Caco-2 (cell line): ENCODE measurements around the gene FNDC3B. TPM values are rescaled to one million over a fixed set of nuclear protein-coding genes. Genes with fewer than 3 reads are reported as not detected.

ENCODE experiments used
- BruUV-seq: library from RNA; stranded (reverse); fragments of 400-500 nt; replicated peaks from 2 replicates; lab custom pipeline; 2021; lab: Mats Ljungman, UMichigan
- CTCF ChIA-PET: fragments of 300-600 bp; sonication (Branson Sonifier 250); formaldehyde crosslinking; loops from one replicate; lab custom pipeline; 2022; ENCODE audit warnings: antibody characterized with exemption; lab: Charles Lee
- POLR2A ChIA-PET: fragments of 300-600 bp; sonication (Branson Sonifier 250); formaldehyde crosslinking; loops from one replicate; lab custom pipeline; 2022; ENCODE audit warnings: antibody characterized with exemption; lab: Charles Lee
- DNase-seq, 2 experiments: peaks; one replicate each; pipeline versions ENCODE4 v3.0.0 to v3.0.0-alpha.2; 2020 to 2022
- H3K27me3 ChIP-seq: replicated peaks from 2 replicates; pipeline ENCODE4 v1.6.0; 2011; ENCODE audit warnings: low read length; ENCODE audit not compliant: control insufficient read depth, insufficient read depth
- H3K36me3 ChIP-seq: 2 replicates; pipeline ENCODE4 v1.5.1; 2011; ENCODE audit warnings: low read length; ENCODE audit not compliant: control insufficient read depth, insufficient read depth
- H3K4me1 ChIP-seq: fragments of 250-450 bp; sonication (Bioruptor Pico); 2 replicates; pipeline ENCODE4 v1.5.1; 2020; ENCODE audit warnings: mild to moderate bottlenecking
- H3K4me3 ChIP-seq: 2 replicates; pipeline ENCODE4 v1.5.1; 2011; ENCODE audit warnings: low read depth, mild to moderate bottlenecking, control low read depth, low read length
- H3K9me3 ChIP-seq: fragments of 250-450 bp; sonication (Bioruptor Pico); 2 replicates; pipeline ENCODE4 v1.5.1; 2020; ENCODE audit warnings: mild to moderate bottlenecking, moderate library complexity
- H3K27ac Mint-ChIP-seq: one replicate; pipeline ENCODE4 v1.8.0; 2022; ENCODE audit warnings: mixed read lengths; ENCODE audit not compliant: unreplicated experiment
- H3K27me3 Mint-ChIP-seq: one replicate; pipeline ENCODE4 v1.8.0; 2022; ENCODE audit warnings: mixed read lengths; ENCODE audit not compliant: insufficient read depth, unreplicated experiment
- H3K36me3 Mint-ChIP-seq: one replicate; pipeline ENCODE4 v1.8.0; 2022; ENCODE audit warnings: mild to moderate bottlenecking, mixed read lengths; ENCODE audit not compliant: insufficient read depth, unreplicated experiment
- H3K4me1 Mint-ChIP-seq: one replicate; pipeline ENCODE4 v1.8.0; 2022; ENCODE audit warnings: low read depth, mixed read lengths; ENCODE audit not compliant: unreplicated experiment
- H3K4me3 Mint-ChIP-seq: one replicate; pipeline ENCODE4 v1.8.0; 2022; ENCODE audit warnings: mild to moderate bottlenecking, moderate library complexity, mixed read lengths; ENCODE audit not compliant: unreplicated experiment
- H3K9me3 Mint-ChIP-seq: one replicate; pipeline ENCODE4 v1.8.0; 2022; ENCODE audit warnings: mixed read lengths; ENCODE audit not compliant: unreplicated experiment
- intact Hi-C: fragments of 100-400 bp; cut with micrococcal nuclease; formaldehyde crosslinking; loops from one replicate; pipeline ENCODE4 v1.10.0; 2022; ENCODE audit not compliant: unreplicated experiment
- total RNA-seq: library from RNA; stranded (reverse); gene quantifications from 2 replicates; pipeline ENCODE4 v1.2.3, GENCODE V29; 2022
- TF ChIP-seq, protein P1 (sequence below), 2 experiments: fragments of 200-600 bp in 1 of 2; IDR thresholded peaks; 1 replicate in 1 of 2; 2 replicates in 1 of 2; pipeline versions ENCODE4 v1.5.1 to v1.8.0; 2011 to 2022; ENCODE audit warnings: antibody characterized with exemption in 1 of 2, control low read depth in 1 of 2, inconsistent platforms in 1 of 2, low read depth in 1 of 2, low read length in 1 of 2, mild to moderate bottlenecking in 1 of 2, moderate library complexity in 1 of 2; ENCODE audit not compliant: insufficient read depth in 1 of 2, severe bottlenecking in 1 of 2, unreplicated experiment in 1 of 2

The FNDC3B gene
- total RNA-seq, 1 experiment from 2014 or later: 59.8 TPM

GRCh38 chr3:172167892-172168648 lies 128.7 kb downstream of the FNDC3B start:
- no TSS peak for BruUV-seq
- intact Hi-C loops: no loop called here
- no peak overlapping the region for H3K4me3 ChIP-seq
- CTCF ChIA-PET: no interaction called here
- H3K36me3 ChIP-seq: no peaks in the 10 kb centered on the region
- H3K9me3 ChIP-seq: no peaks in the 10 kb centered on the region
- no peaks in the 10 kb centered on the region for H3K4me1 Mint-ChIP-seq
- H3K4me3 Mint-ChIP-seq: no peak overlapping the region
- H3K36me3 Mint-ChIP-seq: peaks cover 8% of the 10 kb centered on the region
- no peaks in the 10 kb centered on the region for H3K9me3 Mint-ChIP-seq
- DNase-seq: no peak
- POLR2A ChIA-PET: no interaction called here
- no peak overlapping the region for H3K27ac Mint-ChIP-seq
- H3K4me1 ChIP-seq: 0 out of 2 replicates have a peak, but pooled peaks cover 6% of the 10 kb centered on the region
- H3K27me3 ChIP-seq: no peaks in the 10 kb centered on the region
- H3K27me3 Mint-ChIP-seq: no peaks in the 10 kb centered on the region
- TF ChIP-seq, protein P1, sequence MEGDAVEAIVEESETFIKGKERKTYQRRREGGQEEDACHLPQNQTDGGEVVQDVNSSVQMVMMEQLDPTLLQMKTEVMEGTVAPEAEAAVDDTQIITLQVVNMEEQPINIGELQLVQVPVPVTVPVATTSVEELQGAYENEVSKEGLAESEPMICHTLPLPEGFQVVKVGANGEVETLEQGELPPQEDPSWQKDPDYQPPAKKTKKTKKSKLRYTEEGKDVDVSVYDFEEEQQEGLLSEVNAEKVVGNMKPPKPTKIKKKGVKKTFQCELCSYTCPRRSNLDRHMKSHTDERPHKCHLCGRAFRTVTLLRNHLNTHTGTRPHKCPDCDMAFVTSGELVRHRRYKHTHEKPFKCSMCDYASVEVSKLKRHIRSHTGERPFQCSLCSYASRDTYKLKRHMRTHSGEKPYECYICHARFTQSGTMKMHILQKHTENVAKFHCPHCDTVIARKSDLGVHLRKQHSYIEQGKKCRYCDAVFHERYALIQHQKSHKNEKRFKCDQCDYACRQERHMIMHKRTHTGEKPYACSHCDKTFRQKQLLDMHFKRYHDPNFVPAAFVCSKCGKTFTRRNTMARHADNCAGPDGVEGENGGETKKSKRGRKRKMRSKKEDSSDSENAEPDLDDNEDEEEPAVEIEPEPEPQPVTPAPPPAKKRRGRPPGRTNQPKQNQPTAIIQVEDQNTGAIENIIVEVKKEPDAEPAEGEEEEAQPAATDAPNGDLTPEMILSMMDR (IDR thresholded peaks at IDR 0.05; ENCODE audit: insufficient read depth in 1 of 2, low read depth in 1 of 2, low read length in 1 of 2, severe bottlenecking in 1 of 2, unreplicated experiment in 1 of 2): no peak

DNA sequence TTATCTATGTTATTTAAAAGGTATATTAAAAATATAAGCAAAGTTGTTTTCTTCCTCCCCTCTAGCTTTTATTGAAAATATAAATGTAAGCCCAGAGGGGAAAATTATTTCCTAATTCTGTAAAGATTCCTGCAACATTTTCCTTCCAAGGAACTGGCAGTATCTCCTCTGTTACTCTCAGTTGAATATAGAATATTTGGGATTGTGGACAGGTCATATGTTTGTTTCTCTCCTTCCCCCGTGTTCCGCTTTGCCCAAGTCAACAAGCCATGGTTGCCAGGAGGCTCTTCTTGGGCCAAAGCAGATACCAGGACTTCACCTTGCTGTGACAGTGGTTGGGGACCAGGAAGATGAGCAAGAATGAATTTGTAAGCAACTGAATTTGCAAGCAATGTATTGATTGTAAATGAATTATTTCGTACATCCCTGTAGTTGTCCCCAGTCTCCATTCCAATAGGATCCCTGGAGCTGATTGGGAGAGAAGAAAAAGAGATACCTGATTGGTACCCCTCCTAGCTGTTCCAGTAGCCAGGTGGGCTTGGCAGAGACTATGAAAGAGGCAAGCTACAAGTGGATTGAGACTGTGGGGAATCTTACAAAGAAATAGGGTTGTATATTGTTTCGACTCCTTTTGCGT lies 130.8 kb downstream of the FNDC3B start:
- no TSS peak for BruUV-seq
- peaks cover 8% of the 10 kb centered on the region for H3K36me3 Mint-ChIP-seq

DNA sequence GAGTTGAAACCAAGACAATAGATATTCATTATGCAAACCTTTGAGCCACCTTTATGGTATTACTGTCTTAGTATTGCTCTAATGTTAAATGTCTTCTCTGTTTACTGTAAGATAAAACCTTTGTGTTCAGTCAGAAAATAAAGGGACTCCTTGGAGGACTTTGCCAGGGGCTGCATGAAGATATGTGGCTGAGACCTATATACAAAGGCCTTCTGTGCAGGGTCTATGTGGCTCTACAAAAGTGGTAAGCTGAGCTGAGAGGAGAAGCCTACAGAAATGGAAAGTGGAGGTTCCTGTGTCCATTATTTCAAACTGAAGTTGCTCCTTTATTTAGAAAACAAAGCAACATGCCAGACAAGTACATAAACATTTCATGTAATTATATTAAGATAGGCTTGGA lies 131.5 kb downstream of the FNDC3B start:
- H3K4me3 Mint-ChIP-seq: no peak overlapping the region
- Histone ChIP-seq H3K27me3 (no peaks in the 10 kb centered on the region), H3K9me3 (no peaks in the 10 kb centered on the region), H3K36me3 (no peaks in the 10 kb centered on the region), H3K4me3 (no peak overlapping the region), H3K4me1 (0 out of 2 replicates have a peak, but pooled peaks cover 6% of the 10 kb centered on the region)
- H3K4me1 Mint-ChIP-seq: peaks cover 11% of the 10 kb centered on the region
- no peaks in the 10 kb centered on the region for H3K27me3 Mint-ChIP-seq
- TF ChIP-seq, protein P1 (IDR thresholded peaks at IDR 0.05; ENCODE audit: insufficient read depth in 1 of 2, low read depth in 1 of 2, low read length in 1 of 2, severe bottlenecking in 1 of 2, unreplicated experiment in 1 of 2): no peak
- H3K36me3 Mint-ChIP-seq: peaks cover 8% of the 10 kb centered on the region
- intact Hi-C loops: no loop called here
- H3K27ac Mint-ChIP-seq: no peak overlapping the region
- BruUV-seq: no TSS peak
- CTCF ChIA-PET: no interaction called here
- POLR2A ChIA-PET: no interaction called here
- no peak for DNase-seq
- H3K9me3 Mint-ChIP-seq: no peaks in the 10 kb centered on the region

More for the DNA sequence above, 130.8 kb downstream of the FNDC3B start:
- CTCF ChIA-PET: no interaction called here
- Mint-ChIP-seq H3K4me3 (no peak overlapping the region), H3K9me3 (no peaks in the 10 kb centered on the region), H3K4me1 (peaks cover 10% of the 10 kb centered on the region), H3K27ac (no peak overlapping the region), H3K27me3 (no peaks in the 10 kb centered on the region)
- TF ChIP-seq, protein P1 (IDR thresholded peaks at IDR 0.05; ENCODE audit: insufficient read depth in 1 of 2, low read depth in 1 of 2, low read length in 1 of 2, severe bottlenecking in 1 of 2, unreplicated experiment in 1 of 2): no peak
- Histone ChIP-seq H3K4me3 (no peak overlapping the region), H3K36me3 (no peaks in the 10 kb centered on the region), H3K9me3 (no peaks in the 10 kb centered on the region), H3K27me3 (no peaks in the 10 kb centered on the region), H3K4me1 (0 out of 2 replicates have a peak, but pooled peaks cover 6% of the 10 kb centered on the region)
- DNase-seq: no peak
- intact Hi-C loops: no loop called here
- POLR2A ChIA-PET: no interaction called here
